K562 (cell line): ENCODE results near the gene VDR. TPM values are rescaled to one million over a fixed set of nuclear protein-coding genes. Genes with fewer than 3 reads are reported as not detected.

Experiments
- ARID2 ChIP-seq: fragments of 450-650 bp; IDR thresholded peaks from 2 replicates; pipeline ENCODE4 v1.6.1; 2017; ENCODE audit warnings: antibody characterized with exemption, mild to moderate bottlenecking
- CC2D1A ChIP-seq: fragments of 450-650 bp; IDR thresholded peaks from 2 replicates; pipeline ENCODE4 v1.6.1; 2017; ENCODE audit warnings: mild to moderate bottlenecking
- CHD2 ChIP-seq: IDR thresholded peaks from 2 replicates; pipeline ENCODE4 v1.6.1; 2011; ENCODE audit warnings: low read depth, low read length
- CXXC5 ChIP-seq: fragments of 250-450 bp; sonication (Bioruptor Pico); IDR thresholded peaks from 2 replicates; pipeline ENCODE4 v1.8.0; 2022; ENCODE audit warnings: inconsistent platforms, mild to moderate bottlenecking, moderate library complexity
- MYNN ChIP-seq, 2 experiments: sonication (generic); formaldehyde crosslinking in 1 of 2; IDR thresholded peaks; 2 replicates each; pipeline versions ENCODE4 v1.5.0 to v1.6.1; 2016 to 2020; ENCODE audit warnings: antibody characterized with exemption in 1 of 2, missing genetic modification reagents in 1 of 2
- NR2C1 ChIP-seq, 2 experiments: fragments of 450-650 bp; IDR thresholded peaks; 2 replicates each; pipeline ENCODE4 v1.6.1; 2017; ENCODE audit warnings: mild to moderate bottlenecking in 2 of 2, antibody characterized with exemption in 1 of 2, inconsistent platforms in 1 of 2, missing compliant biosample characterization in 1 of 2, missing genetic modification characterization in 1 of 2
- SAFB2 ChIP-seq: fragments of 200-400 bp; formaldehyde crosslinking; IDR thresholded peaks from 2 replicates; pipeline ENCODE4 v1.6.1; 2018; ENCODE audit warnings: borderline replicate concordance, low read length, low read depth, moderate library complexity; ENCODE audit not compliant: severe bottlenecking
- SMAD2 ChIP-seq: fragments of 150-350 bp; IDR thresholded peaks from 2 replicates; pipeline ENCODE4 v1.6.1; 2014; ENCODE audit warnings: low read depth, mild to moderate bottlenecking, low read length
- SMARCA4 ChIP-seq: fragments of 450-650 bp; IDR thresholded peaks from 2 replicates; pipeline ENCODE4 v1.6.1; 2016
- XRCC5 ChIP-seq: fragments of 200-400 bp; formaldehyde crosslinking; IDR thresholded peaks from 2 replicates; pipeline ENCODE4 v1.6.1; 2017; ENCODE audit warnings: low read depth, mild to moderate bottlenecking, low read length
- YY1 ChIP-seq, 3 experiments: IDR thresholded peaks; 2 replicates each; pipeline ENCODE4 v1.6.1; 2011; ENCODE audit warnings: low read length in 2 of 3, mild to moderate bottlenecking in 2 of 3, moderate library complexity in 2 of 3, borderline replicate concordance in 1 of 3, control low read depth in 1 of 3, low read depth in 1 of 3; ENCODE audit not compliant: insufficient read depth in 3 of 3, insufficient replicate concordance in 2 of 3, control insufficient read depth in 1 of 3, insufficient read length in 1 of 3; ENCODE audit errors: extremely low read depth in 1 of 3
- ZBTB5 ChIP-seq: fragments of 450-650 bp; IDR thresholded peaks from 2 replicates; pipeline ENCODE4 v1.6.1; 2017; ENCODE audit warnings: antibody characterized with exemption
- ZNF592 ChIP-seq: fragments of 450-650 bp; IDR thresholded peaks from 2 replicates; pipeline ENCODE4 v1.6.1; 2017; ENCODE audit warnings: antibody characterized with exemption, mild to moderate bottlenecking
- polyA plus RNA-seq, 8 experiments: library from polyadenylated mRNA; depleted of rRNA in 4 of 8; stranded (reverse) in 5 of 8; unstranded in 3 of 8; fragments of >200 nt; fragmentation: Nextera tagmentation in 2 of 8; fragmentation: Illumina TruSeq in 1 of 8; extraction: Ambion mirVana in 2 of 8; extraction: Trizol in 1 of 8; gene quantifications; 2 replicates each; pipeline versions ENCODE4 v1.2.1 to v1.2.3, GENCODE V29; 2011 to 2014; ENCODE audit warnings: inconsistent platforms in 1 of 8, missing spikeins in 1 of 8
- total RNA-seq, 7 experiments: library from RNA; depleted of rRNA in 6 of 7; stranded (reverse); fragments of >200 nt in 6 of 7; fragmentation: Illumina TruSeq in 2 of 7; extraction: Trizol in 2 of 7; gene quantifications; 2 replicates each; pipeline versions ENCODE4 v1.2.1 to v1.2.3, GENCODE V29; 2011 to 2021; ENCODE audit warnings: low replicate concordance in 1 of 7
- TF ChIP-seq, protein P1 (sequence below), 3 experiments: fragments of 200-800 bp in 1 of 3; sonication (Bioruptor generic) in 1 of 3; sonication (generic) in 1 of 3; formaldehyde crosslinking in 1 of 3; IDR thresholded peaks; 2 replicates each; pipeline versions ENCODE4 v1.6.1 to v1.8.0; 2016 to 2022; ENCODE audit warnings: mild to moderate bottlenecking in 2 of 3, missing compliant biosample characterization in 2 of 3, missing genetic modification characterization in 2 of 3, missing genetic modification reagents in 1 of 3
- TF ChIP-seq, protein P2 (sequence below): sonication (generic); formaldehyde crosslinking; IDR thresholded peaks from 2 replicates; pipeline ENCODE4 v1.8.0; 2022; ENCODE audit warnings: missing genetic modification reagents, mild to moderate bottlenecking, moderate library complexity, borderline replicate concordance

VDR gene
- total and polyA plus RNA-seq, 9 of the 15 experiments (the other 6 are each of a cell fraction or from before 2014, with no cell fraction given) = 0.61 to 4.8 (median 2.0) TPM

GRCh38 chr12:47837190-47838171, 67.3 kb downstream of the VDR start (continued):
- no peak for TF ChIP-seq SAFB2
- TF ChIP-seq CXXC5 (CRISPR knock-in tag) = peak; percentile 23; the same call in 1 of the 2 replicates
- no peak for TF ChIP-seq SMAD2
- no peak for TF ChIP-seq CHD2
- TF ChIP-seq, protein P1, sequence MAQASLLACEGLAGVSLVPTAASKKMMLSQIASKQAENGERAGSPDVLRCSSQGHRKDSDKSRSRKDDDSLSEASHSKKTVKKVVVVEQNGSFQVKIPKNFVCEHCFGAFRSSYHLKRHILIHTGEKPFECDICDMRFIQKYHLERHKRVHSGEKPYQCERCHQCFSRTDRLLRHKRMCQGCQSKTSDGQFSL (CRISPR knock-in tag; IDR thresholded peaks at IDR 0.05) = no peak
- TF ChIP-seq, protein P1 (tag; IDR thresholded peaks at IDR 0.05) = no peak
- TF ChIP-seq, protein P2, sequence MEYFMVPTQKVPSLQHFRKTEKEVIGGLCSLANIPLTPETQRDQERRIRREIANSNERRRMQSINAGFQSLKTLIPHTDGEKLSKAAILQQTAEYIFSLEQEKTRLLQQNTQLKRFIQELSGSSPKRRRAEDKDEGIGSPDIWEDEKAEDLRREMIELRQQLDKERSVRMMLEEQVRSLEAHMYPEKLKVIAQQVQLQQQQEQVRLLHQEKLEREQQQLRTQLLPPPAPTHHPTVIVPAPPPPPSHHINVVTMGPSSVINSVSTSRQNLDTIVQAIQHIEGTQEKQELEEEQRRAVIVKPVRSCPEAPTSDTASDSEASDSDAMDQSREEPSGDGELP (CRISPR knock-in tag) = 0 out of 2 replicates have a peak, but pooled peaks have one; percentile 25
- TF ChIP-seq NR2C1 (IDR thresholded peaks at IDR 0.05) = 0 out of 2 replicates have a peak, but pooled peaks have one; percentile 25
- no peak for TF ChIP-seq NR2C1 (tag; IDR thresholded peaks at IDR 0.05)
- no peak for TF ChIP-seq ZBTB5
- TF ChIP-seq ZNF592 = peak; percentile 30; the same call in 1 of the 2 replicates
- TF ChIP-seq YY1 (IDR thresholded peaks at IDR 0.05; ENCODE audit: borderline replicate concordance in 1 of 3, control insufficient read depth in 1 of 3, extremely low read depth in 1 of 3, insufficient read depth in 3 of 3, insufficient read length in 1 of 3, insufficient replicate concordance in 2 of 3, low read depth in 1 of 3, low read length in 2 of 3) = no peak
- peak; percentile 68 for TF ChIP-seq CC2D1A
- TF ChIP-seq XRCC5 = peak; percentile 51; the same call in 1 of the 2 replicates
- peak; percentile 89 for TF ChIP-seq ARID2
- TF ChIP-seq SMARCA4 = no peak
- peak; percentile 53; the same call in 1 of the 2 replicates for TF ChIP-seq MYNN (IDR thresholded peaks at IDR 0.05)
- TF ChIP-seq MYNN (CRISPR knock-in tag; IDR thresholded peaks at IDR 0.05) = no peak
